Activated effector memory CD4-positive, alpha-beta T cell treated with Interleukin-2 at 50 U/mL for 16 hours (primary cell): ENCODE data around the gene EIF5AL1.
"Not testable (repeated sequence)": the region's sequence is repeated elsewhere in the genome, so short reads cannot be mapped to it uniquely, and the experiment has no call there.

Source experiments
- DNase-seq: peaks from one replicate; pipeline ENCODE4 v3.0.0-alpha.2; 2020

The EIF5AL1 gene

DNA sequence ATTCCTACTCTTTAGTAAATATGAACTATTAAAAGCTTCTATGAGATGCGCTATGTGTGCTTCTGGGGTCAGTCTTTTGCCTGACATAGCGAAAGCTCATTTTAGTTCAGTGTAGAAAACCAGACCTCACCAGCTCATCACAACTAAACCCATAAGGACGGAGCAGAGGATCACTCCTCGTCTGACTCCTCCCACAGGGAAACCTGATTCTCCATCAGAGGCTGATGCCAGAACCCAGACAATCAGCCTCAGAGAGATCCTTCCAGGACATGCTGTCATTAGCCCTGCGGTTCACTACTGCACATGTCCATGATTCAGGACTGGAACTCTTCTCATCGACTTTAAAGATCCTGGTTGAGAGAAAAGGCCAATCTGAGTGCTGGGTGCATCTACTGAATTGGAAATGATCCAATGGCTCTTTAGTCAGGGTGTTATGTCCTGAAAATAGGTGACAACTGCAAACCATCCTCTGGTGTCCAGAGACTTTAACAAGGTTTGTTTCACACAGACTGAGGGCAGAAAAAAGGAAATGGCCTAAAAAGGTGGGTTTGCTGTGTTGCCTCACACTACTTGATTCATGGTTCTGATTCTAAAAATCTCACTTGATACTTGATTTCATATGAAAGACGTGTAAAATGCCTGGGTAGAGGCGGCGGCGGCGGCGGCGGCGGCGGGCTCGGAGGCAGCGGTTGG is at the start of gene EIF5AL1:
Gene EIF5AL1, plus strand, starts transcription at position 643 of the 693 bp plus-strand sequence. CDS start 117 bp downstream, outside the sequence.
- not testable (repeated sequence) for DNase-seq

DNA sequence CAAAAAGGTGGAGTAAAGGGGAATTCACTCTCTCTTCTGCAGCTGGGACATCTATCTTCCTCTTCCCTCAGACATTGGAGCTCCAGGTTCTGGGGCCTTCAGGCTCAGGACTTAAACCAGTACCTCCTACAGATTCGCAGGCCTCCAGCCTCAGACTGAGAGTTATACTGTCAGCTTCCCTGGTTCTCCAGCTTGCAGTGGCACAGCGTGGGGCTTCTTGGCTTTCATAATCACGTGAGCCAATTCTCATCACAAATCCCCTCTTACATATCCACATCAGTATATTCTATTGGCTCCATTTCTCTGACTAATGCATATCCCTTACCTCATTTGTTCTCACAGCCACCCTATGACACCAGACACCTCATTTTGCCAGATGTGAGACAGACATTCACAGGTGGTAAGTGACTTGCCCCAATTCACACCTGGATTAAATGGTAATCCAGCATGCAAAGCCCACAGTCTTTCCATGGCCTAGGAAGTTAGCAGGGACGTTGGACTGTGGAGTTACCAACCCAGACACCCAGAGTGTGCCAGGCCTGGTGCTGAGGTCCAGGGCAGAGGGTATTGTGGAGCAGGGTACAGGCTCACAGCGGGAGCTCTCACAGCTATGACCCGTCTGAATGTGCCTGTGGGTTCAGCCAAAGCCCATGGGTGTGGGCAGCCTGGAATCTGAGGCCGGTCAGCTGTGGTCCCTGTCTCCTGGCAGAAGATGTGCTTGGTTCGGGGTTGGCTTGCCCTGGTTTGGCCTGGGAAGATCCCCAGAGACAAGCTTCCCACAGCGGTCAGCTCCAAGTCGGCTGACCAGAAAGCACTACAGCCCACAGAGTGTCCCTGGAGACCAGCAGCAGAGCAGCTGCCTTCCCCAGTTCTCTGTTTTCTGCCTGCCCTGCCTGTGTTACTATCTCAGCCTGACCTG is 48.5 kb upstream of the EIF5AL1 start:
- no peak for DNase-seq

DNA sequence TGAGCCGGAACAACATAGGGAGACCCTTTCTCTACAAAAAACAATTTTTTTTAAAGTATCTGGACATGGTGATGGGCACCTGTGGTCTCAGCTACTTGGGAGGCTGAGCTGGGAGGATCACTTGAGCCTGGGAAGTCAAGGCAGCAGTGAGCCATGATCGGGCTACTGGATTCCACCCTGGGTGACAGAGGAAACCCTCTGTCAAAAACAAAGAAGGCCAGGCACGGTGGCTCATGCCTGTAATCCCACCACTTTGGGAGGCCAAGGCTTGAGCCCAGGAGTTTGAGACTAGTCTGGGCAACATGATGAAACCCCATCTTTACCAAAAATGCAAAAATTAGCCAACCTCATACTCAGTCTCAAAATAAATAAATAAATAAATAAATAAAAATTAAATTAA is 47.0 kb upstream of the EIF5AL1 start:
- DNase-seq: no peak

DNA sequence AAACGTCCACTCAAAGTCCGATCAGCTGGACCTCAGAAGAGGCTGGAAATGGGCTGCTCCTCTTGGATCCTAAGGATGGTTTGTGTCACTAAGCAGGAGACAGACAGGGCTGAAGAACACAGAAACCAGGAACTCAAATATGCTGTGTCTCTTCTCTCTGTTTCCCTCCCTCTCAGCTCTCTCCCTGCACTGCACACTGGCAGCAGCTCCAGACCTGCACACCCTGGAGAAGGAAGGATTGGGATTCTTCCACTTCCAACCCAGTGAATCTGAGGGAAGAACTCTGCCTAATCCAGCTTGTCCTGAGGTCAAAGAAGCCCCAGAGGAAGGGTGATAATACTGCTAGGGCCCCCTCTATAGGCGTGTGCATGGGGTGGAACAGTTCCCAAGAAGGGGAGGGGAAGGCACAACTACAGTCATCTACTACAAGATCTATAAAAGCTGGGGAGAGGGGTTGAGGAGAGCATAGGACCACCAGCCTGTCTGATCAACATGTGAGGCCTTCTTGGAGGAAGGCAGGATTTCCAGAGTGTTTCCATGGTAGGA is 44.2 kb upstream of the EIF5AL1 start:
- DNase-seq: no peak

DNA sequence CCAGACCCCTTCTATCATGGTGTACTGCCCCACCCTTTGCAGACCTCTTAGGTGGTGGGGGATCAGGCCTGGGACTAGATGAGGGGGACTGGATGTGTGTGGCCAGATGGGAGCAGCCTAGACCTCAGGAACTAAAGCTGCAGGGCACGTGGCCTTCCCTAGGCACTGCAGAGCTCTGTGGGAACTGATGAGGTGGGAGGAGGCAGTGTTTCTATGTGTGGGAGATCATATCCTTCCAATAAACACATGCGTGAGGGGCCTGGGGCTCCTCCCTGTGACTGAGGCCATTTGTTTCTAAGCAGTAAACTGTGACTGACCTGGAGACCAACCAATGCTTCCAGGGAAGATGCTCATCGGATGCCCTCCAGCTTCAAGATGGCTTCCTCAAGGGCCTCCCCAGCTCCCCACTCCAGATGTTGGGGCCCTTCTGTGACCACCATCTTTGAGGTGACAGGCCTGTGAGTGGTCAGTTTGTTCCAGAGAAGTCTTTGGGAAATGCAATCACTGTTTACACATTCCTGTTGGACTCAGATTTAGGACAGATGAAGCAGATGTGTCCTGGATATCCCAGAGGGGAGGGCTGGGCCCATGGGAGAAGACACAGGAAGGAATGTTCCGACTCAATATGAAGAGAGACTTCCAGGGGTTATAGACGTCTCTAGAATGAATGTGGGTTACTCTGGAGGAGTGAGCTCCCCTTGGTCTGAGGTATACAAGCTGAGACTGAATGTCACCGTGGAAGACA is 43.3 kb upstream of the EIF5AL1 start:
- no peak for DNase-seq

DNA sequence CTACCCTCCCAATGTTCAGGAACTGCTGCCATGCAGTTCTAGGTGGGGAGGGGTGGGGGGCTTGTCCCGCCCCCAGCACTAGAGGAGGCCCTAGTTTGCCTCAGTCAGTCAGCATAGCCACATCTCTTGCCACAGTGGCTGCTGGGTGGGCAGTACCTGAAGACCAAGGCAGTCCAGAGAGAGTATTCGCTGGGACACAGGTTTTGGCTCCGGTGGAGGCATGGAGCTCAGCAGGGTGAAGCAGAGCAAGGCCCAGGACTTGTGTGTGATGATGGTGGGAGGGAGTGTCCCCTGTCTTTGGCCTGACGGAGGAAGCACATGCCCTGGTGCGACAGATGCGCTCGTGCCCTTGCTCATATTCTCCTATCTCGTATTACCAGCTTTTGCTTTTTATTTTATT is 42.2 kb upstream of the EIF5AL1 start:
- no peak for DNase-seq

DNA sequence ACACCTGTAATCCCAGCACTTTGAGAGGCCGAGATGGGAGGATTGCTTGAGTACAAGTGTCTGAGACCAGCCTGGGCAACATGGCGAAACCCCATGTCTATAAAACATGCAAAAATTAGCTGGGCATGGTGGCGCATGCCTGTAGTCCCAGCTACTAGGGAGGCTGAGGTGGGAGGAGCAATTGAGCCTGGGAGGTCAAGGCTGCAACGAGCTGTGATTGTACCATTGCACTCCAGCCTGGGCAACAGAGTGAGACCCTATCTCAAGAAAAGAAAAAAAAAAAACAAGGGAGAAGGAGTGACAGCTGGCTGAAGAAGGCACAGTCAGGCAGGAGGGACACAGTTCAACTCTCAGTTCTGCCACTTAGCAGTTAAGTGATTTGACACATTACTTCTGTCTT is 40.6 kb upstream of the EIF5AL1 start:
- DNase-seq: no peak

DNA sequence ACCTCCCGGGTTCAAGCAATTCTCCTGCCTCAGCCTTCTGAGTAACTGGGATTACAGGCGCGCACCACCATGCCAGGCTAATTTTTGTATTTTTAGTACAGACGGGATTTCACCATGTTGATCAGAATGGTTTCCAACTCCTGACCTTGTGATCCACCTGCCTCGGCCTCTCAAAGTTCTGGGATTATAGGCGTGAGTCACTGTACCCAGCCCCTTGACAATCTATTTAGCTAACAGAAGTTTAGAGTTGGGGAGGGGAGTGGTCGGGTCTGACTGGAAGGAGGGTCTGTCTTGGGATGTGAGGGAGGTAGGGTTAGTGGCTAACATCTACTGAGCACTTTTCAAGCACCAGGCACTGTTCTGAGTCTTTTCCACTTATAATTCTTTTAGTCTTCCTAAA is 39.9 kb upstream of the EIF5AL1 start:
- DNase-seq: no peak

DNA sequence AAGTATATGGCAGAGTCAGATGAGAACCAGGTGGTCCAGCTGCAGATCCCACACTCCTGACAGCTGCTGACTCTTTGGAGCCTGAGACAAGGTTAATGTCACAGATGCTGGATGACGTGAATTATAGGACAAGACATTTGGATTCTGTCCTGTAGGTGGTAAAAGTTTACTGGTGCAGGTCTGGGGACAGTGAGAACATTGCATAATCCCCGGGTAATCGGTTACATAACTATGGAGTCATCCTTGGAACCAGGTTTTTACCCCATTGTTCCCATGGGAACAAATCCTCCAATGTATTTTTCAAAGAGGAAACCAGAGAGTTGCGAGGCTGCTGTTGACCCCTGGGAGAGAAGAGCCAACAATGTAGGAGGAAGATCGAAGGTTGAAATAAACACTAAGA is 39.4 kb upstream of the EIF5AL1 start:
- no peak for DNase-seq

DNA sequence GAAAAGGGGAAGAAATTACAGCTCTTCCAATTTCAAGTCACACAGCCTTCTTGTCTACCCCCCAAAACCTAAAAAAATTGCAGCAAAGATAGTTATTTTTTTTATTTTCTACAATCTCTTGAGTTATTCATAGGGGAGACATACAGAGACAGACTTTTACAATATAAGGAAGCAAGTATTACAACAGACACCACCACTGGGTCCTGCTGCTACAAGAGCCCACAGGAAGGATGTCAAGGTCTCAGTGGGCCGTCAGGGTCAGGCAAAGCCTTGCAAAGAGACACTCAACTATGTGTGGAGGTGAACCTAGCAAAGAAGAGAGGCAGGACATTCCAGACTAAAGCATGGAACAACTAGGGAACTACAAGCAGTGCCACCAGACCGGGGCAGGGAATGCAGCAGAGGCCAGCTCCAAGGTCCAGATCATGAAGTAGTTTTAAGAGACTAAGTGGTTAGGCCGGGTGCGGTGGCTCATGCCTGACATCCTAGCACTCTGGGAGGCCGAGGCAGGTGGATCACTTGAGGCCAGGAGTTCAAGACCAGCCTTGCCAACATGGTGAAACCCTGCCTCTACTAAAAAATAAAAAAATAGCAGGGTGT is 38.7 kb upstream of the EIF5AL1 start:
- DNase-seq: no peak

DNA sequence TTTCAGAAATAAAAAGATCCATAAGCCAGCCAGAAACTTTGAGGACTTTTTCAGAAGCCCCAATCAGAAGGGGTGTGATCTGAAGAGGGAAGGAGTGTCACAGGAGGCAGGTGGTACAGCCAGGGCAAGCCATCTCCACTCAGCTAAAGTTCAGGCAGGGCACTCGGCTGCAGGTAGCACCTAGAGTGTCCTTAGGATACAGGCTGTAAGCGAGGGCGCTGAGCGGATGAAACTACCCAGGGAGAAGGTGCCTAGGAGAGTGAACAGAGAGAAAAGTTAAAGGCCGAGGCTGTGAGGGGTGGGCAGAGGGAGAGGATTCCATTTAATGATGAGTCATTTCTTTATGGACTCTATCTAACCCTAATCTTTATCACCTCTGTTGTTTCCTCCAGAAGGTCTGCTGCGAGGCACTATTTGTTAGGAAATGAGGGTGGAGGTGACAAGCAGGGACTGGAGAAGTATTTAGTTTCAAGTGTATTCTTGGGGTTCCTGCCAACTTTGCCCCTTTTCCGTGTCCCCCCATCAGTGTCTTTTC is 37.1 kb upstream of the EIF5AL1 start:
- DNase-seq: no peak

DNA sequence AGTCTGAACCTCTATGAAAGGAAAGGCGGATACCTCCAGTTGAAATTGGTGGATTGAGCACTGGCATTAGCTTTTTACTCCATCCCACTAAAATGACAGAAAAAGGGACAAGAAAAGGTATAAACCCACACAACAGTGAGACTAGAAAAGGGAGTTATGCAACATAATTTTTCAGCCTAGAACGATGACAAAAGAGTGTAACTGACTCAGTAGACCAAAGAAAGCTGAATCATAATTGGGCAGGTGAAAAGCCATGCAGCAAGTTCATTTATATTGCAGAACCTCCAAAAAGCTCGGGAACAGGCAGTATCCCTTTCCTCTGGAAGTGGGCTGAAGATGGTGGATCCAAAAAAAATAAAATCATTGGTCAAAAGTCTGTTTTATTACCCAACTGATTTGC is 36.5 kb upstream of the EIF5AL1 start:
- no peak for DNase-seq

DNA sequence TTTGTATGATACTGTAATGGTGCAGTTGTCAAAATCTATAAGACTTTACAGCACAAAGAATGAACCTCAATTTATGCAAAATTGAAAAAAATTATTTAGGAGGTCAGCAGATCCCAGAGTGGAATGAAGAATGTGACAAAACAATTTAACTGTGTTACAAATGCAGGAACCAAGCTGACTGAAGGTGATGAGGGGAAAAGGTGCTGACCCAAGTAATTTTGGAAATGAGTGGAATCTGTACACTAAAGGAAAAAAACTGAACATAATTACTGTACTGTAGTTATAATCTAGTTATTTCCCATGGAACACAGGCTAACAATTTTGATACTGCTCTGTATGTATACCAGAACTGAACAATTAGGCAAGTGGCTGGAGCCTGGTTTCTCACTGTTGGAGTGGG is 35.7 kb upstream of the EIF5AL1 start:
- DNase-seq: no peak

DNA sequence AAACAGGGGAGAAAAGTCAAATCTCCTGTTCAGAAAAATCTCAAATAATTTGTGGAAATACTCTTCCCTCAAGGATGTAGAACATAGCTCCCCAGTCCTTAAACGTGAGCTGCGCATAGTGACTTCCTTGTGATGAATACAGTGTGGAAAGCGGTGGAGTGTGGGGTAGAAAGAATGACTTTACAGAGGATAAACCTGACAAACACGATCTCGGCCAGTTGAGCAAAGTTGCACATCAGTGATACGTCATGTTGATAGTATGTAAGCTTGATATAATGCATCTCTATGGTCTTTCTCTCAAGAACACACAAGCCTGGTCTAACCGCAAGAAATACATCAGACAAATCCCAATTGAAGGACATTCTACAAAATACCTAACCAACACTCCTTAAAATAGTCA is 34.9 kb upstream of the EIF5AL1 start:
- DNase-seq: no peak

DNA sequence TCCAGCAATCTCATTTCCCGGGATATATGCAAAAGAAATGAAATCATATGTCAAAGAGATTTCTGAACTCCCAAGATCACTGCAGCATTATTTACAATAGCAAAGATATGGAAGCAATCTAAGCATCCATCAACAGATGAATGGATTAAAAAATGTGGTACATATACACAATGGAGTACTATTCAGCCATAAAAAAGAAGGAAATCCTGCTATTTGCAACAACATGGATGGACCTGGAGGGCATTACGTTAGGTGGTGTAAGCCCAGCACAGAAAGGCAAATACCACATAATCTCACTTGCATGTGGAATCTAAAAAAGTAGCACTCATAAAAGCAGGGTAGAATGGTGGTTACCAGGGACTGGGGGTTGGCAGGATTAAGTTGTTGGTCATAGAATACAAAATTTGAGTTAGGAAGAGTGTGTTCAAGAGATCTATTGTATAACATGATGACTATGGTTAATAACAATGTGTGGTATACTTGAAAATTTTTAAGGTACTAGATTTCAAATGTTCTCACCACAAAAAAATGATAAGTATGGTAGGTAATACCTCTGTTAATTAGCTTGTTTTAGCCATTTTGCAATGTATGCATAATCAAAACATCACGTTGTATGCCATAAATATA is 32.9 kb upstream of the EIF5AL1 start:
- DNase-seq: no peak

DNA sequence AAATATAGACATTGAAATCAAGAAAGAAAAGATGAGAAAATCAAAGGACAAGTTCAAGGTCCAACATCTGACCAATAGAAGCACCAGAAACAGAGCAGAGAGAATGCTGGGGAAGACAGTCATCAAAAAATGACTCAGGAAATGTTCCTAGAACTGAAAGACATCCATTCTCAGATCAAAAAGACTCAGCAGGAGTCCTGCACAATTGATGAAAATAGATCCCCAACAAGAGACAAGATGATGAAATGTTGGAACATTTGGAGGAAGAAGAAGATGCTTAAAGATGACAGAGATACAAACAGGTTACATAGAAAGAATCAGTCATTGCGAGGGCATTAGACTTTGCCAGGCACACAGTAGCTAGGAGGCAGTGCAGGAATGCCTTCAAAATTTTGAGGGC is 30.0 kb upstream of the EIF5AL1 start:
- DNase-seq: no peak

DNA sequence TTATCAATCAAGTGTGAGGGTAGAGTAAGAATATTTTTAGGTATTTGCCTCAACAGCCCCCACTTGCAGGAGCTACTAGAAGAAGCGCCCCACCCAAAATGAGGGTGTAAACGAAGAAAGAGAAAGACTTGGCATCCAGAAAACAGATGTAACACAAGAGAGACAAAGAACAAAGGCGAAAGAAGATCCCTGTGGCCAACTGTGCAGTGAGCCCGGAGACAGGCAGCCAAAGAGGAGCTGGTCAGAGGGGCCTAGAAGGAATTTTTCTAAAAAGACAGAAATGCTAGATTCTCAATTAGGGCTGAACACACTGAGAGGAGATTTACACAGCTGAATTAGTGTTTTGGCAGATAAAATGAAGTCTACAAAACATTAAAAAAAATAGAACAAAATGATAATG is 29.6 kb upstream of the EIF5AL1 start:
- no peak for DNase-seq

DNA sequence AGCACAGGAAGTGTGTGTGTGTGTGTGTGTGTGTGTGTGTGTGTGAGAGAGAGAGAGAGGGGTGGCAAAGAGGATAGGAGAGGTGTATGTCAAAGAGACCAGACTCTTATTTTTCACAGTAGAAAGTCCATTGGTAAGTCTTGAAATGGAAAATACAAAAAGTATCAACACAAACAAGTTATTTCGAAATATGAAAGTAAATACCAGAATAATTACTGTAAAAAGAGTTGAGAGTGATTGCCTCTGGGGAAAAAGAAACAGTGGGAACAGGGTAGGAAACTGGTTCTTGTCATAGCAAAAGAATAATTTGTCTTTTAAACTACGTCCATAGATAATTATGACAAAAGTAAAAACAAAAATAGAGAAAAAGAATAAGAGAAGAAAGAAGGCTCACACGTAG is 29.0 kb upstream of the EIF5AL1 start:
- no peak for DNase-seq

DNA sequence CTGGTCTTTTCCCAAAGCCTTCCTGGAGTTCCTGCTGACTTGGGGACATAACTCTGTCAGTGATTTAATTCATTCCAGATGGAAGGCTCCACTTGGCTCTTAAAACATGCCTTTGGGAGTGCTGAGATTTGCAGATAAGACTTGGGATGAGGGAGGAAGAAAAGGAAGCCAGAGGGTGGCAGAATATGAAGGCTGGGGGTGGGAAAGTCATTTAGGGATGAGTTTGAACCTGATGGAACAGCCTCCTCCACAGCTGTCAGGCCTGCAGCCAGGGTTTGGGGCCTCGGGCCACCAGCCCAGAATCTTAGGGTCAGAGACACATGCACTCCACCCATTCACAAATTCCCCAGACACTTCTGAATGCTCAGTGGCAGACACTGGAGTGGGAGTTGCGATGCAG is 28.4 kb upstream of the EIF5AL1 start:
- DNase-seq: no peak

DNA sequence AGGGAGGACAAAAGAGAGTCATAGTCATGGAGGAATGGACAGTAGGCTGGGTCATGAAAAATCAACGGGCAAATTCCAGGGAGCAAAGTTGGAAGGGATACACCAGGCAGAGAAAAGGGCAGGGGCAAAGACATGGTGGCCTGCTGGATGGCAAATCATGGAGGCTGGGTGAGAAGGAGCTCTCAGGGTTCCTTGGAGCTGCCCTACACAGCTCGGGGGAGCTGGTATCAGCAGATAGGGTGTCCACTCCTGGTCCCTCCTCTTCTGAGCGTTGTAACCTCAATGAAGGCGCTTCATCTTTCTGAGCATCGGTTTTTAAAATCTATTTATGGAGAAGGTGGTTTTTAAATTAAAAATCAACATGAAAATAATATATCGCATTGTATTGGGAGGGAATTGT is 27.9 kb upstream of the EIF5AL1 start:
- DNase-seq: no peak

DNA sequence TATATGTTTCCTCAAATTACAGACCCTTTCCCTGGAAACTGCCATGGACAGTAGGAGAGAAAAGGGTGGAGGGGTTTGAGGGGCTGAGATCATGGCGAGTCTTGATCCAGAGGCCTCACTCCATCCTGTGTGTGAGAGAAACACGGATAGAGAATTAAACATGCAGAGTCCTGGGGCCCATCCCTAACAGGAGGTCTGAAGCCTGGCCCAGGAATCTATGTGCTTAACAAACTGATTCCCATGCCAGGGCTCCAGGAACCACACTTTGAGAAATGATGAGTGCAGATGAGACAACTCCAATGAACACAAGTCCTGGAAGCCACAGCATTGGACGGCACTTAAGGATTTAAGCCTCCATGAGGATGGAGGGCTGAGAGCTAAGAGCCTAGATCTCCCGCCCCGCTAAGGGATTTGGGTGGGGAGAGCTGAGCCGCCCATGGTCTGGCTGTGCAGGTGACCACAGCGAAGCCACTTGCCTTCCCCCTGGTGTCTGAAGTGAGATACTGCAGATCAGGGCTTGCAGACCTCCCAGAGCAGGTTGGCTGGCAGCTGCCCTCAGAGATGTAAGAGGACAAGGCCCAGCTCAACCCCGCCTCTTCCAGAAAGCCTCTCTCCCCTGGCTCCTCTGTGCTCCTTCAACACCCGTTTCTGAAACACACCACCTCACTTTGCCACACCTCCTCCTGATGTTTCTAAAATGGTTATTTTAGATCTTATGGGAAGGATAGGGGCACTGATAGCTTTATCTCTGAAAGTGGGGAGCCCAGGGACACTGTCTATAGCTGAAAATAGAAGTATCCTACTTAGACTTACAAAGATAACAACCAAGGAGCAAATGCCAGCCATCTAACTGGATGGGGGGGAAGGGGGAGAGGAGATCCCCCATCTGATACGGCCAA is 24.8 kb upstream of the EIF5AL1 start:
- no peak for DNase-seq
